ENCODE measurements around the gene FARP1.
"Not testable (repeated sequence)": the region's sequence is repeated elsewhere in the genome, so short reads cannot be mapped to it uniquely, and the experiment has no call there.

Gene FARP1

DNA sequence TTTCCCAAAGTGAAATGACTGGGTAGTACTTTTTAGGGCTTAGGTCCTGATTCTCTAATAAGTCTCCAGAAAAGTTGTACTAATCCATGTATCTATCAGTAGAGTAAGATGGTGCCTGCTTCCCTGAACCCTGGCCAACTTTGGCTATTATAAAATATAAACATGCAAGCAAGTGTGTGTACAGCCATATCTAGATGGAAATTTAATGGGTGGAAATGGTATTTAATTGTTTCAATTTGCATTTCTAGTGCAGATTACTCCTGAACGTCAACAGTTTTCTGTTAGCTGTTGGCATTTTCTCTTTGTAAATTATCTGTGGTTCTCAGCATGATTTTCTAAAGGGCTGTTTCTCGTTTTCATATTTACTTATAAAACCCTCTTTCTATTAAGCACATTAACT is 221.3 kb downstream of the FARP1 start:
- no peaks in the 10 kb centered on the region for H3K36me3 Mint-ChIP-seq (ENCODE audit: low read depth)
- DNase-seq = no peak
- H3K4me3 Mint-ChIP-seq = no peak overlapping the region
- no peaks in the 10 kb centered on the region for H3K4me1 Mint-ChIP-seq (ENCODE audit: low read depth)
- H3K27me3 Mint-ChIP-seq = peaks cover 2% of the 10 kb centered on the region
- no peaks in the 10 kb centered on the region for H3K9me3 Mint-ChIP-seq
- H3K27ac Mint-ChIP-seq = no peak overlapping the region

DNA sequence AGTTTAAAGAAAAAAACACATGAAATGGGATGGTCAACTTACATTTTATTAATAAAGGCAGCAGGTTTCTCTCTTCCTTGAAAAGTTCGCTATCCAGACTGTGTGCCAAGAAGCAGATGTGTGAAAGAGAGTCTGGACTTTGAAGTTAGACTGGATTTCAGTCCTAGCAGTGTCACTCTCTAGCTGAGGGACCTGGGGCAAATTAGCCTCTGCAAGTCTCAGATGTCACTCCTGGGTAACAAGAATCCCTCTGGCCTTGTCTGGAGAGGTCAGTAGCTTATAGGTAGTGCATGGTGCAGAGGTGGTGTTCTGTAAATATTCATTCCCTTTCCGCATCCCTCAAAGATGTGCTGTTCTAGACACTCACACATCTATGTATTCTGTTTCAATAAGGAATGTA is 221.8 kb downstream of the FARP1 start:
- H3K4me3 Mint-ChIP-seq = no peak overlapping the region
- DNase-seq = no peak
- H3K36me3 Mint-ChIP-seq (ENCODE audit: low read depth) = no peaks in the 10 kb centered on the region
- no peaks in the 10 kb centered on the region for H3K4me1 Mint-ChIP-seq (ENCODE audit: low read depth)
- H3K27ac Mint-ChIP-seq = no peak overlapping the region
- H3K27me3 Mint-ChIP-seq = peaks cover 3% of the 10 kb centered on the region
- no peaks in the 10 kb centered on the region for H3K9me3 Mint-ChIP-seq

DNA sequence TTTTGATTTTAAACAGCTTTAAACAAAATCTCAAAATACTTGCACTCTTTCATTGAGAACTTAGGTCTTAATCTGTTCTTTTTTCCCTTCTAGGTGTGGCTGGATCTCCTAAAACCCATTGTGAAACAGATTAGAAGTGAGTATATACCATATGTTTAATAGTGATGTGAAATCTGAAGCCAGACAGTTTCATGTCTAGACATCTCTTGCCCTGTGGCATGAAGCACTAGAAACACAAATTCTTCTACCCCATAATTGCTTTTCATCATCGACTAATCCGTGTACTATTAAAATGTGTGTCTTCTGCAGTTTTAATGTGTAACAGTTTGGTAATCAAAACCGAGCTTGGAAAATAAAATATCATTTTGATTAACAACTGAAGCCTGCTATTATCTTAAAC is 222.4 kb downstream of the FARP1 start:
- no peak overlapping the region for H3K27ac Mint-ChIP-seq
- peaks cover 2% of the 10 kb centered on the region for H3K9me3 Mint-ChIP-seq
- DNase-seq = no peak
- H3K4me3 Mint-ChIP-seq = no peak overlapping the region
- no peaks in the 10 kb centered on the region for H3K4me1 Mint-ChIP-seq (ENCODE audit: low read depth)
- no peaks in the 10 kb centered on the region for H3K36me3 Mint-ChIP-seq (ENCODE audit: low read depth)
- H3K27me3 Mint-ChIP-seq = peaks cover 9% of the 10 kb centered on the region

DNA sequence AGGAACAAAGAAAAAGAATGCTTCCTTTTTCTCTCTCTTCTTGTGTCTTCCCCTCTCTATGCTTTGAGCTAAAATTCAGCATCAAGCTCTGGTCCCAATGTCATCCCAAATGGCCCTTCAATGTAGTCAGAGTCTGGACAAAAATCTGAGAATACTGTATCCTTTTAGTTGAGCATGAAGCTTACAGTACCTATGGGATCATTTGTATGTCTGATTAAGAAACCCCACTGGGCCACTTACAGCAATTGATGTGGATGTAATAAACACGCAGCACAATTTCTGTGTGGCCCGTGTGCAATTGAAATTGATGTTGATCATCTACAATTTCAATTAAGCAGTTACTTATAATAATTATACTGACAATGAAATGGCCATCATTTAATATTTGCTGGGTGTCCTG is 223.1 kb downstream of the FARP1 start:
- H3K27ac Mint-ChIP-seq = no peak overlapping the region
- H3K36me3 Mint-ChIP-seq (ENCODE audit: low read depth) = no peaks in the 10 kb centered on the region
- H3K4me1 Mint-ChIP-seq (ENCODE audit: low read depth) = no peaks in the 10 kb centered on the region
- no peak for DNase-seq
- H3K9me3 Mint-ChIP-seq = peaks cover 2% of the 10 kb centered on the region
- peaks cover 9% of the 10 kb centered on the region for H3K27me3 Mint-ChIP-seq
- no peak overlapping the region for H3K4me3 Mint-ChIP-seq

DNA sequence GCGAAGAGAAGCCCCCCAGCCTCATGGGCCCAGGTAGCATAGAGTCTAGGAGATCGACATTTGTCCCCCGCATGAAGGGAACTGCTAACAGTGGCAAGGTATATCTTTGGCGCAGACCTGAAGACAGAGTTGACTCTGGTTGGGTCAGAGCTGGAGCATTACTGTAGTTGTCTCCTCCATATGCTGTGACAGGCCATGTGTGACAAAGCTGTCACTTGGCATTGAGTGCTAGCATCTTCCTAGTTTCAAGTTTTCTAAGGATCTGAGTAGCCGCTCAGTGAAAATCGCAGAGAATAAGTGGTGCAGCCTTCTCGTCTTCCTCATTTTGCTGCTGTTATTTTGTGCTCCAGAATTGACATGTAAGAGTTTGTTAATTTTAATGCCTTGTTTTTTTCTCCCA is 223.5 kb downstream of the FARP1 start:
- peaks cover 12% of the 10 kb centered on the region for H3K27me3 Mint-ChIP-seq
- peaks cover 2% of the 10 kb centered on the region for H3K9me3 Mint-ChIP-seq
- H3K27ac Mint-ChIP-seq = no peak overlapping the region
- no peak for DNase-seq
- no peaks in the 10 kb centered on the region for H3K36me3 Mint-ChIP-seq (ENCODE audit: low read depth)
- no peaks in the 10 kb centered on the region for H3K4me1 Mint-ChIP-seq (ENCODE audit: low read depth)
- no peak overlapping the region for H3K4me3 Mint-ChIP-seq

DNA sequence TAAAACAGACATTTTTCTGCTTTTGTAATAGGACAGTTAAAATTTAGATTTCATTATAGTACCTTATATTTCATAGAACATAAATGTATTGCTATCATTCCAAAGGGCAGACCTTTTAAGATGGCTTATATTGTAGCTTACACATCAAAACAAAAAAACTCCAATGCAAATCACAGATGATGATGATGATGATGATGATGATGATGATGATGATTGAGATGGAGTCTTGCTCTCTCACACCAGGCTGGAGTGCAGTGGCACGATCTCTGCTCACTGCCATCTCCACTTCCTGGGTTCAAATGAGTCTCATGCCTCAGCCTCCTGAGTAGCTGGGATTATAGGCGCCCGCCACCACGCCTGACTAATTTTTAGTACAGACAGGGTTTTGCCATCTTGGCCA is 224.1 kb downstream of the FARP1 start:
- Mint-ChIP-seq H3K27ac (no peak overlapping the region), H3K36me3 (ENCODE audit: low read depth) (no peaks in the 10 kb centered on the region), H3K27me3 (peaks cover 16% of the 10 kb centered on the region), H3K9me3 (peaks cover 2% of the 10 kb centered on the region), H3K4me1 (ENCODE audit: low read depth) (no peaks in the 10 kb centered on the region), H3K4me3 (no peak overlapping the region)
- DNase-seq = no peak

DNA sequence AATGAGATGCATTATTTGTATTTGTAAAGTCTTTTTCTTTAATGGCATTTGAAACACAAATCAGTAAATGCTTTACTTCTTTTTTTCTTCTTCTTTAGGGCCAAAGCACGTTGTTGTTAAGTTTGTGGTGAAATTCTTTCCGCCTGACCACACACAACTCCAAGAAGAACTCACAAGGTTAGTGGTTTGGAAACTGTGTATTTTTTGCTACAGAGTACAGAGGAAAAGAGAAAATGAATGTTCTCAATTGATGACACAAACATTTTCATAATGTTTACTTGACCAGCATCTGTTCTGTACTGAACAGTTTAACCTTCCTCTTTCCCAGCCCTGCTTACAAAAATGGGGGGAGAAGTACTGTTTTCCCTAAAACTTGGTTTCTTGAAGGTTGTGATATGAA is 225.1 kb downstream of the FARP1 start:
- Mint-ChIP-seq H3K27me3 (peaks cover 16% of the 10 kb centered on the region), H3K36me3 (ENCODE audit: low read depth) (no peaks in the 10 kb centered on the region), H3K27ac (no peak overlapping the region), H3K4me1 (ENCODE audit: low read depth) (no peaks in the 10 kb centered on the region), H3K4me3 (no peak overlapping the region), H3K9me3 (peaks cover 2% of the 10 kb centered on the region)
- DNase-seq = no peak

DNA sequence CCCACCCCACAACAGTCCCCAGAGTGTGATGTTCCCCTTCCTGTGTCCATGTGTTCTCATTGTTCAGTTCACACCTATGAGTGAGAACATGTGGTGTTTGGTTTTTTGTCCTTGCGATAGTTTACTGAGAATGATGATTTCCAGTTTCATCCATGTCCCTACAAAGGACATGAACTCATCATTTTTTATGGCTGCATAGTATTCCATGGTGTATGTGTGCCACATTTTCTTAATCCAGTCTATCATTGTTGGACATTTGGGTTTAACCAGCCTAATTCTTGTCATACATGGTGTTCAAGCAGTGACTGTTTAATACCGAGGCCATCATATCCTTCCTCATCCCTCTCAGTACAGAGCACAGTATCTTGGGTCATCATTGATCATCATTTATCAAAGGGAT is 226.6 kb downstream of the FARP1 start:
- DNase-seq; H3K36me3 Mint-ChIP-seq (ENCODE audit: low read depth); H3K4me1 Mint-ChIP-seq (ENCODE audit: low read depth); H3K4me3 Mint-ChIP-seq; H3K9me3 Mint-ChIP-seq; H3K27ac Mint-ChIP-seq: not testable (repeated sequence)
- peaks cover 16% of the 10 kb centered on the region for H3K27me3 Mint-ChIP-seq

DNA sequence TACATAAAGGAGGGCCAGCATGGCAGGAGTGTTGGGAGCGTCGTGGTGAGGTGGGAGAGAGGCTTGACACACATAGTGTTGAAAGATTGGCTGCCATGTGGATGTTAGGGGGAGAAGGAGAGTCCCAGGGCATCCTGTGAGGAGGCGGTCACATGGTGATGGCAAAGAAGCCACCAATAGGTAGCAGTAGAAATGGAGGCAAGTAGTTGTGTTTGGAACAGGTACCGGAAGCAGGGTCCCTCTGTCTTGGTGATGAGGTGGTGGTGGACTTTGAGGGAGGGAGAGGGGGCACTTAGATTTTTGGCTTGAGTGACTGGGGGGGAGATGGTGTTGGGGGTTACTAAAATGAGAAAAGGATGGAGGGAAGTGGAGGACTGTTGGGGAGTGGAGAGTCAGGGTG is 227.4 kb downstream of the FARP1 start:
- Mint-ChIP-seq H3K36me3 (ENCODE audit: low read depth) (no peaks in the 10 kb centered on the region), H3K27ac (no peak overlapping the region), H3K4me3 (no peak overlapping the region), H3K27me3 (peaks cover 16% of the 10 kb centered on the region), H3K4me1 (ENCODE audit: low read depth) (no peaks in the 10 kb centered on the region), H3K9me3 (peaks cover 5% of the 10 kb centered on the region)
- no peak for DNase-seq

DNA sequence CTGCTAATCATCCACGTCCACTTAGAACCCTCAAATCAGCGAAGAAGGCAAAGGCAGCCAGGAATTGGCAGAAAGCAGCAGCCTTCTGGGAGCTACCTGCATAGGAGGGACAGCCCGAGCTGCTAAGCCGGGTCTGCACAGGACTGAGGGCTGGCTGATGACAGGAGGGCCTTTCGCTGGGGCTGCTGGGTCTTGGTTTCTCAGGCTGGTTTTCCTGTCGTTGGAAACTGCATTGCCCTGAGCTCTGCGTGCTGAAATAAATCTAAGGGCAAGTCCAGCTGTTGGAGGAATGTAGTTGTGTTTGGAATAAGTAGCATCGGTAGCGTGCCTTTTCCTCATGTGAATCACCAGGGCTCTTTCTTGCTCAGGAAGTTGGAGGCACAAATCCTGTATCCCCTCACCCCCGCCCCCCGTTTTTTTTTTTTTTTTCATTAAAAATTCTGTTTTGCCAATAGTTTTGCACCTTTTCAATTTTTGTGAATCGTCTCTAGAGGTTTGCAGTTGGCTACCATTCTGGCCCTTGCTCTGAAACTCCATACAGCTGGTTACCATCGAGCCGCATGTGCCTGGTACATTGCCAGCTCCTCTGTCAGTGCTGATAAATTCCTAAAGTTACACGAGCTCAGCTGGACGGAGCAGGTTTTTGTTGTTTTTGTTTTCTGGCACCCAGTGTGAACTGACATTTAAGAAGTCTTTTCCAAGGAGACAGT is 228.1 kb downstream of the FARP1 start:
- no peaks in the 10 kb centered on the region for H3K4me1 Mint-ChIP-seq (ENCODE audit: low read depth)
- H3K27me3 Mint-ChIP-seq = peaks cover 16% of the 10 kb centered on the region
- no peaks in the 10 kb centered on the region for H3K36me3 Mint-ChIP-seq (ENCODE audit: low read depth)
- no peak overlapping the region for H3K4me3 Mint-ChIP-seq
- no peak overlapping the region for H3K27ac Mint-ChIP-seq
- H3K9me3 Mint-ChIP-seq = peaks cover 5% of the 10 kb centered on the region
- no peak for DNase-seq

DNA sequence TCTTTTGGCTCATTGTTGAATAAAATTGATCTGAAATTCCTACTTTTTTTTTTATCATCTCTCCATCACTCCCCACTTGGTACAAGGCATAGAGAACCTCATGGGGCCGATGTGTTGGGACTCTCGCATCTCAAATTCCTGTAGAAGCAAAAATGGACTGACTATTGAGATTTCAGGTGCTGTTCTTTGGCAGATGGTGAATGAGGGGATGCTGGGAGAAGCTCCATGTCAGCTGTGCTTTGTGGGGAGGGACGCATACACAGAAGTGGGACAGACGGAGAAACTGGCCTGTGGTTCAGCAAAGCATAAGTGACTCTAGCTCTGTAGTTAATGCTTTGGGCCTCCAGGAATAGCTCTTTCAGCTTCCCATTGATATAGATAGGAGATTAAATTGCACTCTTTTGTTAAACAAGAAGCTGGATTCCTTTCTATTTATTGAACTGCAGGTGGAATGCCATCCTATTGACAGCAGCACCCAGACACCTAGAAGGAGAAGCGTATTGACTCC is 228.7 kb downstream of the FARP1 start:
- no peak for DNase-seq
- no peak overlapping the region for H3K27ac Mint-ChIP-seq
- H3K9me3 Mint-ChIP-seq = peaks cover 5% of the 10 kb centered on the region
- H3K36me3 Mint-ChIP-seq (ENCODE audit: low read depth) = no peaks in the 10 kb centered on the region
- H3K27me3 Mint-ChIP-seq = peaks cover 16% of the 10 kb centered on the region
- no peak overlapping the region for H3K4me3 Mint-ChIP-seq
- H3K4me1 Mint-ChIP-seq (ENCODE audit: low read depth) = no peaks in the 10 kb centered on the region

DNA sequence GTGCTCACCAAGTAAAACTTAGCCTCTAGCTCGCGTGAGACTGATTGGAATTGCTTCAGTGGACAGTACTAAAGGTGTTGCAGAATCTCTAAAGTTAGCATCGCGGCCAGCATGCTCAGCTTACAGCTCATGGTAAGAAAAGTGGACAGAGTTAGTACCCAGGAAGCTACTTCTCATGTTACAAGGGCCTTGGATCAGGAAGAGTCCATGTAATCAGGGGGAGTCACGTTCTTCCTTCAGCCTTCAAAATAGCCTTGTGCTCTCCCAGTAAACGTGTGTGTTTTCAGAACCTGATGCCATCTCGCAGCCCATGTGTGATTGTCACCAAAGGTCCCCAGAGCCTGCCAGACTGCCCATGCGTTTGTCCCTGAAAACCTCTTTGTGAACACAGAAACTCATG is 230.0 kb downstream of the FARP1 start:
- Mint-ChIP-seq H3K4me3 (no peak overlapping the region), H3K27ac (no peak overlapping the region), H3K9me3 (peaks cover 5% of the 10 kb centered on the region), H3K36me3 (ENCODE audit: low read depth) (no peaks in the 10 kb centered on the region), H3K27me3 (peaks cover 16% of the 10 kb centered on the region), H3K4me1 (ENCODE audit: low read depth) (no peaks in the 10 kb centered on the region)
- no peak for DNase-seq

DNA sequence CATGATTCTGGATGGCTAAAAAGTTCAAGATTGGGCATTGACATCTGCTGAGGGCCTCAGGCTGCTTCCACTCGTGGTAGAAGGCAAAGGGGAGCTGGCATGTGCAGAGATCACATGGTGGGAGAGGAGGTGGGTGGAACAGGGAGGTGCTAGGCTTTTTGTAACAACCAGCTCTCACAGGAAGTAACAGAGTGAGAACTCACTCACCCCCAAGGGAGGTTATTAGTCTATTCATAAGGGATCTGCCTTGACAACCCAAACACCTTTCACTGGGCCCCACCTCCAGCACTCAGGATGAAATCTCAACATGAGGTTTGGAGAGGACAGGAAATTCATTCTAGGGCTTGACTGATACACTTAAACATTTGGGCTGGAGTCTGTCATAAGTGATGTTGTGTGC is 231.9 kb downstream of the FARP1 start:
- no peak for DNase-seq
- Mint-ChIP-seq H3K4me3 (no peak overlapping the region), H3K9me3 (peaks cover 5% of the 10 kb centered on the region), H3K4me1 (ENCODE audit: low read depth) (no peaks in the 10 kb centered on the region), H3K27me3 (peaks cover 12% of the 10 kb centered on the region), H3K36me3 (ENCODE audit: low read depth) (no peaks in the 10 kb centered on the region), H3K27ac (no peak overlapping the region)

DNA sequence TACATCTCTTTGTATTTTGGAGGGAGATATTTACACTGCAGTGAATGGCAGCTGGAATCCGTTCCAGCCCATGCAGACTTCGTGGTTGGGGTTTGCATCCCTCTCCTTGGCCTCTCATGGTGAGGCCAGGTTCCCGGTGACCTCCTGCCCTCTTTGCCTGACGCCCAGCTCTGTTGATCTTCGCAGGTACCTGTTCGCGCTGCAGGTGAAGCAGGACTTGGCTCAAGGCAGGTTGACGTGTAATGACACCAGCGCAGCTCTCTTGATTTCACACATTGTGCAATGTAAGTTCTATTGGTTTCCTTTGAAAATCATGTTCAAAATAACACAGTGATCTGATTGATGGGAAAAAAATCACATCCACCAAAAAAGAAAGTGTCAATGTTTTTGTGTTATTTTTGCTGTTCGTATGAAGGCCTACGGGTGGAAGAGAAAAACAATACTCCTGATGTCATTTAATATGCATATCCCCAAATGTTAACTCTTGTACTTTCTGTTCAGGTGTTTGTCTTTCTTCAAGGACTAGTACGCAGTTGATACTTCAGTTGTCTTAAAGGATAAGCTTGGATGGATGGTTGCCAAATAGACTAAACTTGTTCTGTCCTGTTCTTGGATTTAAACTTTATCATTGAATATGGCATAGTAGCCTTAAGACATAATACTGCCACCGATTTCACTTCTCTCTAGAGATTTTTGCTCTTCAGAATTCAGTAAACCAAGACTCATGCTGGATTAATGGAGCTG is 234.9 kb downstream of the FARP1 start:
- H3K4me1 Mint-ChIP-seq (ENCODE audit: low read depth) = no peaks in the 10 kb centered on the region
- DNase-seq = no peak
- no peak overlapping the region for H3K4me3 Mint-ChIP-seq

DNA sequence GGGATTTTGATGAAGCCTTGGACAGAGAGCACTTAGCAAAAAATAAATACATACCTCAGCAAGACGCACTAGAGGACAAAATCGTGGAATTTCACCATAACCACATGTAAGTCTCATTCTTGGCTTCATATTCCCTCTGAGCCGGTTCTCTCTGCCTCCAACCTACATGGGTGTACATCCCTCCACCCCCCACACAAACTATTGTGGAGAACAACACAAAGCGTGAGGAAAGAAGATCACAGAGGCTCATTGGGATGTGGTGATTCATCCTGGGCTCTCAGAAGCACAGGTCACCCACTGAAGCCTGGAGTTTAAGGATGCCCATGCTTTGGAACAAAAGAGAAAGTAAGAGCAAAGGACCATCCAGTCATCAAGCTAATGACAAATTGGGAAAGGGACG is 241.8 kb downstream of the FARP1 start:
- no peak for DNase-seq
- H3K4me1 Mint-ChIP-seq (ENCODE audit: low read depth) = no peaks in the 10 kb centered on the region
- H3K4me3 Mint-ChIP-seq = no peak overlapping the region
- no peak overlapping the region for H3K27ac Mint-ChIP-seq
- H3K27me3 Mint-ChIP-seq = peaks cover 39% of the 10 kb centered on the region
- H3K36me3 Mint-ChIP-seq (ENCODE audit: low read depth) = no peaks in the 10 kb centered on the region
- no peaks in the 10 kb centered on the region for H3K9me3 Mint-ChIP-seq

More for the DNA sequence above, 234.9 kb downstream of the FARP1 start:
- Mint-ChIP-seq H3K36me3 (ENCODE audit: low read depth) (no peaks in the 10 kb centered on the region), H3K27me3 (peaks cover 6% of the 10 kb centered on the region), H3K9me3 (peaks cover 3% of the 10 kb centered on the region), H3K27ac (no peak overlapping the region)
